Breast epithelium (tissue), 3 donors: ENCODE results near the gene CYP4A22.
"Not testable (repeated sequence)": the region's sequence is repeated elsewhere in the genome, so short reads cannot be mapped to it uniquely, and the experiment has no call there.

Source experiments
- CTCF ChIP-seq, 3 donors: fragments of 450-650 bp; IDR thresholded peaks; one replicate each; pipeline ENCODE4 v1.5.1; 2016 to 2017; ENCODE audit warnings: antibody characterized with exemption in 3 of 3, mild to moderate bottlenecking in 3 of 3, moderate library complexity in 3 of 3
- POLR2A ChIP-seq: fragments of 450-650 bp; IDR thresholded peaks from one replicate; pipeline ENCODE4 v1.6.1; 2016; ENCODE audit warnings: antibody characterized with exemption, mild to moderate bottlenecking, moderate library complexity
- POLR2AphosphoS5 ChIP-seq, 3 donors: sonication (generic); formaldehyde crosslinking; IDR thresholded peaks; one replicate each; pipeline ENCODE4 v1.6.1; 2017; ENCODE audit warnings: antibody characterized with exemption in 3 of 3

GRCh38 chr1:47195981-47196380 is 58.7 kb downstream of the CYP4A22 start:
- not testable (repeated sequence) for TF ChIP-seq CTCF (IDR thresholded peaks at IDR 0.05); POLR2A; POLR2AphosphoS5 (IDR thresholded peaks at IDR 0.05)
